Measurements from ENCODE around the gene AQP12B. TPM values are rescaled to one million over a fixed set of nuclear protein-coding genes. Genes with fewer than 3 reads are reported as not detected.

AQP12B gene
- total RNA-seq, 1 donor from 2014 or later, result not detected

DNA sequence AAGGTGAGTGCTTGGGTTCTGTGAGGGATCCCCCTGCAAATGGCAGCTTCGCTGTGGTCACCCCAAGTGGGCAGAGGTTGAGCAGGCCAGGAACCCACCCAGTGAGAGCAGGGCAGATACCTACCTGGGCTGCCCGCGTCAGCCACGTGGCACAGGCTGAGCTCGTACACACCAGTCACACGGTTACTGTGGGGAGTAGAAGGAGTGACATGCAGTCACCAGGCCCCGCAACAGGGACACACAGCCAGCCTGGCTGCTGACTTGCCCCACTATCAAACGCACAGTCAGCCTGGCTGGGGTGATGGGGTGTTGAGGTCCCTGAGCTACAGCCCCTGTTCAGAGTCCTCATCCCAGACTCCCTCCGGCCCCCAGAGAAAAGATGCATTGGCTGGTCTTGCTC, 41.2 kb upstream of the AQP12B start:
- no peaks in the 10 kb centered on the region for H3K27me3 ChIP-seq (ENCODE audit: control insufficient read depth, insufficient read depth, low read length)
- H3K4me3 ChIP-seq (ENCODE audit: low read depth, low read length), result no peak overlapping the region
- TF ChIP-seq, protein P1, sequence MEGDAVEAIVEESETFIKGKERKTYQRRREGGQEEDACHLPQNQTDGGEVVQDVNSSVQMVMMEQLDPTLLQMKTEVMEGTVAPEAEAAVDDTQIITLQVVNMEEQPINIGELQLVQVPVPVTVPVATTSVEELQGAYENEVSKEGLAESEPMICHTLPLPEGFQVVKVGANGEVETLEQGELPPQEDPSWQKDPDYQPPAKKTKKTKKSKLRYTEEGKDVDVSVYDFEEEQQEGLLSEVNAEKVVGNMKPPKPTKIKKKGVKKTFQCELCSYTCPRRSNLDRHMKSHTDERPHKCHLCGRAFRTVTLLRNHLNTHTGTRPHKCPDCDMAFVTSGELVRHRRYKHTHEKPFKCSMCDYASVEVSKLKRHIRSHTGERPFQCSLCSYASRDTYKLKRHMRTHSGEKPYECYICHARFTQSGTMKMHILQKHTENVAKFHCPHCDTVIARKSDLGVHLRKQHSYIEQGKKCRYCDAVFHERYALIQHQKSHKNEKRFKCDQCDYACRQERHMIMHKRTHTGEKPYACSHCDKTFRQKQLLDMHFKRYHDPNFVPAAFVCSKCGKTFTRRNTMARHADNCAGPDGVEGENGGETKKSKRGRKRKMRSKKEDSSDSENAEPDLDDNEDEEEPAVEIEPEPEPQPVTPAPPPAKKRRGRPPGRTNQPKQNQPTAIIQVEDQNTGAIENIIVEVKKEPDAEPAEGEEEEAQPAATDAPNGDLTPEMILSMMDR (IDR thresholded peaks at IDR 0.05; ENCODE audit: insufficient read depth, low read length, severe bottlenecking), result no peak
- DNase-seq (ENCODE audit: low read depth) (no peak), FAIRE-seq (no peak)
- H3K36me3 ChIP-seq (ENCODE audit: control insufficient read depth, insufficient read depth, low read length), result no peaks in the 10 kb centered on the region

DNA sequence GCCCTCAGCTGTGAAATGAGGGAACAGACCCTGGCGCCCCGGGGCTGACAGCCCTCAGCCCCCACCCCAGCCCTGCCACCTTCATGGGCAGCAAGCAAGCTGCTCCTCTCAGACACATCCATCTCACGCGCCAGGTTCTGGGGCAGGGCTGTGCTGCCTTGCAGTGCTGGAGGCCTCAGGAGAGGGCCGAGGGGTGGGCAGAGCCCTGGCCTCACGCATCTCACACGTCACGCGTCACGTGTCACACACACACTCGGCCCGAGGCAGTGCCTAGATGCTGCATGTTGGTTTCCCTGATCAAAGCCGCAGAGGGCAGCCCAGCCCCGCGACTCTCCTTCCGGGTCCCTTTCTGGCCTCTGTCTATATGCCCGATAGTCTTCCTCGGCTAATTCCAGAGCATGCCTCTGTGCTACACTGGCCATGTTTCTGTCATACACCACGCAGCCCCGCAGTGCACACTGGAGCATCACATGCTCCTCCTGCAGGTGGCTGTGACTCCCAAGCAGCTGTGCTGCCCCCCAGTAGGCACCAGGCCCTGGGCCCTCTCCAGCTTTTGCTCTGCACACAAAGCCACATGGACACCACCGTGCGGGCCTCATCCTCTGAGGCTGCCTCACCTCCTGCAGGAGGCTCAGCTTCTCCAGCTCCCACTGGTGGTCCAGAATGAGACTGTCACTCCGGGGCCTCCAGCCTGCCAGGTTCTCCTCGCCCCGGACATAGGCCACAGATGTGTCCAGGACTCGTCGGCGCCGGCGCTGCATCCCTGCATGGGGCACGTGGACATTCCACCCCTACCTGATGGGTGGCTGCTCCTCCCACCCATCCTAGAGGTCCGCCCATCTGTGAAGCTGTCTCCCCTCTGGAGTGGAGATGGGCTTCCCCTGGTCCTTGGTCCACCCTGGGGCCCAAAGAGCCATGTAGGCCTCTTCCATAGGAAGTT, 40.4 kb upstream of the AQP12B start:
- H3K4me3 ChIP-seq (ENCODE audit: low read depth, low read length), result no peak overlapping the region
- no peaks in the 10 kb centered on the region for H3K27me3 ChIP-seq (ENCODE audit: control insufficient read depth, insufficient read depth, low read length)
- no peaks in the 10 kb centered on the region for H3K36me3 ChIP-seq (ENCODE audit: control insufficient read depth, insufficient read depth, low read length)
- DNase-seq (ENCODE audit: low read depth), result no peak
- no peak for FAIRE-seq
- TF ChIP-seq, protein P1 (IDR thresholded peaks at IDR 0.05; ENCODE audit: insufficient read depth, low read length, severe bottlenecking), result no peak

DNA sequence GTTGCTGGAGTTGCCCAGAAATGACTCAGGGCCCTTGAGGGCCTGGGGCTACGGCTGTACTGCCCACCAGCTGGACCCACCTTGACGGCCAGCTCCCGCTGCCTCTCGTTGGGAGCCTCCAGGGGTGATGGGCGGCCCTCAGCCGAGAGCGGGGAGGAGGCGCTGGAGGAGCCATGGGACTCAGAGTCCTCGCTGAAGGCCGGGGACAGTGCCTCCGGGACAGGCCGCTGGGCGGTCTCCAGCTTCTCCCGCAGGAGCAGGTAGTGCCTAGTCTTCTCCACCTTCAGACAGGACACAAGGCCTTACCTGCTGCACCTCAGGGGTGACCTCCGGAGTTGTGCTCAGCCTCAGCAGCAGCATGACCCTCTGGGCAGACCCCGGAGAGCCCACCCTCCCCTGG, 39.7 kb upstream of the AQP12B start:
- no peak for DNase-seq (ENCODE audit: low read depth)
- H3K4me3 ChIP-seq (ENCODE audit: low read depth, low read length), result no peak overlapping the region
- no peaks in the 10 kb centered on the region for H3K36me3 ChIP-seq (ENCODE audit: control insufficient read depth, insufficient read depth, low read length)
- TF ChIP-seq, protein P1 (IDR thresholded peaks at IDR 0.05; ENCODE audit: insufficient read depth, low read length, severe bottlenecking), result no peak
- no peaks in the 10 kb centered on the region for H3K27me3 ChIP-seq (ENCODE audit: control insufficient read depth, insufficient read depth, low read length)
- no peak for FAIRE-seq

DNA sequence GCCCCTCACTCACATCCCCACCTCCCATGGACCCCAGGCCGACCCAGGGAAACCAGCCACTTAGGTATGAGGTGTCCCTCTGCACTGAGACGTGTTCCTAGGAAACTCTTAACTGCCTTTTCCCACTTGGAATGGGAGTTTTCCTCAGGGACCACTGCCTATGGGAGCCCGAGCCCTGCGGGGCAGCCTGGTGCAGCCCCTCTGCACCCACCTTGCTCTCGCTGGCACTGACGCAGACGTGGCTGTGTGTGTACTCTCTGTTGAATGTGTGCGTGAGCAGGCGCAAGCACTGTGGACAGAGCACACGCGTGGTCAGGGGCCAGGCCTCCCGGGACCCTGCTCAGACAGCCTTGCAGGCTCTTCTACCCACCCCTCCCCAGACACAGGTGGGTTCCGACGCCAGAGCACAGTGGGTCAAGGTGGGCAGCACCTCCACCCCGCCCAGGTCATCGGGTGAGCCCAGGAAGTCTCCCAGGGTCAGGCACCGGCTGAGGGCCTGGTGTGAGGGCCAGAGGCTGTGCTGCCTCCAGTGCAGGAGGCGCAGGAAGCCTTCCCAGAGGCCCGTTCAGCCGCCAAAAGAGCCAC, 39.0 kb upstream of the AQP12B start:
- Histone ChIP-seq H3K27me3 (ENCODE audit: control insufficient read depth, insufficient read depth, low read length) (no peaks in the 10 kb centered on the region), H3K4me3 (ENCODE audit: low read depth, low read length) (no peak overlapping the region), H3K36me3 (ENCODE audit: control insufficient read depth, insufficient read depth, low read length) (no peaks in the 10 kb centered on the region)
- FAIRE-seq (no peak), DNase-seq (ENCODE audit: low read depth) (no peak)
- TF ChIP-seq, protein P1 (IDR thresholded peaks at IDR 0.05; ENCODE audit: insufficient read depth, low read length, severe bottlenecking), result no peak

DNA sequence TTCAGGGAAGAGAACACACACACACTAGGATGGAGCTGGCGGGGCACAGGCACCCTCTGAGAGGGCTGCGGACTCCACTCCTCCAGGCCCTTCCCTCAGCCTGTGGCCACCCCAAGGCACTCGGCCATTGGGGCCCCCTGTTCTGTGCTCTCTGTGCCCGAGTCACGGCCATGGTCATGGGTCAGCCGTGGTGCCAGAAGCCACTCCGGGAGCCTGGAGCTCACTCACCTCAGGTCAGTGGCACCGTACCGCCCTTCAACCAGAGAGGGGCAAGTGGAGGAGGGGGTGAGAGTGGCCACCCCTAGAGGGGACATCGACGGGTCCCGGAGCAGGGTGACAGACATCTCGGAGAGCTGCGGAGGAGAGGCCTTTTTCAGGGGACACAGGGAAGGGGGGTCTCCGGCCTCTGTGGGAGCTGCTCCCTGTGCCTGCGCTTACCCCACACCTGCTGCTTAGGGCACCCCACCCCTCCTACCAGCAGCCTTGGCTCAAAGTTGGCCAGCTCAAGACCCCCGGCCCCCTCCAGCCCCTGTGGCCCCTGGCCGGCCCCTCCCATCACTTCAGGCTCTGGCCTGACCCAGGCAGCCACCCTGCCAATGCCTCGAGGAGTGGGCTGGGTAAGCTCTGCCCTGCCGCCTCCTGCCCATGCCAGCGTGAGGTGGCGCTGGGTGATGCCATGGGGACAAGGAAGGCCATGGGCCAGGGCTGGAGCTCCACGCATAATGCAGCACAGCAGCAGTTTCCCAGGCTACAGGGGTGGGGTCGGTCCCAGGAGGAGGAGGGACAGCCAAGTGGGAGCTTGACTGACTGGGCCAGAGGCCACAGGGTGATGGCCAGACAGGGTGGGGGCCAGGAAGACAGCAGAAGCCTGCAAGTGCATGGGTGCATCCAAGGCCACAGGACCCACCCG, 38.3 kb upstream of the AQP12B start:
- TF ChIP-seq, protein P1 (IDR thresholded peaks at IDR 0.05; ENCODE audit: insufficient read depth, low read length, severe bottlenecking), result no peak
- Histone ChIP-seq H3K36me3 (ENCODE audit: control insufficient read depth, insufficient read depth, low read length) (no peaks in the 10 kb centered on the region), H3K27me3 (ENCODE audit: control insufficient read depth, insufficient read depth, low read length) (peaks cover under 1% of the 10 kb centered on the region), H3K4me3 (ENCODE audit: low read depth, low read length) (no peak overlapping the region)
- DNase-seq (ENCODE audit: low read depth) (no peak), FAIRE-seq (no peak)

Measured in bronchial epithelial cell (primary cell).